Stimulated activated effector memory CD8-positive, alpha-beta T cell treated with anti-CD3 and anti-CD28 coated beads, Interleukin-12 subunit alpha, Interleukin-12 subunit beta, amount 100 ng/mL, for 72 hours (primary cell): ENCODE data around the gene ZNF511.
A peak's percentile ranks its signal among the peaks of the same experiment; 100 is the strongest.
"Not testable (repeated sequence)": the region's sequence is repeated elsewhere in the genome, so short reads cannot be mapped to it uniquely, and the experiment has no call there.

Source experiments
- ATAC-seq: fragments of 150-1000 bp; cut with Tn5 transposase; 2 replicates; pipeline ENCODE4 v1.10.0; 2021
- DNase-seq, 2 donors: peaks; one replicate each; pipeline ENCODE4 v3.0.0; 2021 to 2022; ENCODE audit warnings: low spot score in 2 of 2
- H3K27ac Mint-ChIP-seq: one replicate; pipeline ENCODE4 v1.8.0; 2022; ENCODE audit warnings: mild to moderate bottlenecking, mixed read lengths
- H3K36me3 Mint-ChIP-seq: one replicate; pipeline ENCODE4 v1.8.0; 2022; ENCODE audit warnings: mild to moderate bottlenecking, mixed read lengths
- H3K4me1 Mint-ChIP-seq: one replicate; pipeline ENCODE4 v1.8.0; 2022; ENCODE audit warnings: mixed read lengths
- H3K4me3 Mint-ChIP-seq: one replicate; pipeline ENCODE4 v1.8.0; 2022; ENCODE audit warnings: mild to moderate bottlenecking, mixed read lengths
- H3K9me3 Mint-ChIP-seq: one replicate; pipeline ENCODE4 v1.8.0; 2022; ENCODE audit warnings: mixed read lengths

Gene ZNF511

GRCh38 chr10:133312016-133312768 is 3.5 kb downstream of the ZNF511 start:
- Mint-ChIP-seq H3K4me1 (peaks cover 22% of the 10 kb centered on the region), H3K9me3 (no peaks in the 10 kb centered on the region), H3K27ac (peak overlapping the region; percentile 45), H3K4me3 (no peak overlapping the region), H3K36me3 (peaks cover 52% of the 10 kb centered on the region)
- DNase-seq (no peak), ATAC-seq (no peak)

GRCh38 chr10:133312769-133313145 is 4.0 kb downstream of the ZNF511 start:
- Mint-ChIP-seq H3K4me1 (peaks cover 16% of the 10 kb centered on the region), H3K36me3 (peaks cover 48% of the 10 kb centered on the region), H3K4me3 (no peak overlapping the region), H3K27ac (no peak overlapping the region), H3K9me3 (no peaks in the 10 kb centered on the region)
- no peak for DNase-seq
- ATAC-seq: no peak

- no peak for ATAC-seq
- Mint-ChIP-seq H3K4me1 (peaks cover 12% of the 10 kb centered on the region), H3K4me3 (no peak overlapping the region), H3K9me3 (no peaks in the 10 kb centered on the region), H3K27ac (no peak overlapping the region), H3K36me3 (peaks cover 43% of the 10 kb centered on the region)
- DNase-seq: no peak
Observed at GRCh38 chr10:133313192-133313591, 4.5 kb downstream of the ZNF511 start.

GRCh38 chr10:133314911-133315310 is 6.2 kb downstream of the ZNF511 start:
- ATAC-seq (no peak), DNase-seq (no peak)
- no peak overlapping the region for H3K27ac Mint-ChIP-seq
- no peaks in the 10 kb centered on the region for H3K9me3 Mint-ChIP-seq
- peaks cover 20% of the 10 kb centered on the region for H3K4me1 Mint-ChIP-seq
- H3K4me3 Mint-ChIP-seq: no peak overlapping the region
- peaks cover 35% of the 10 kb centered on the region for H3K36me3 Mint-ChIP-seq

GRCh38 chr10:133315847-133316246 is 7.1 kb downstream of the ZNF511 start:
- H3K9me3 Mint-ChIP-seq: no peaks in the 10 kb centered on the region
- H3K4me3 Mint-ChIP-seq: no peak overlapping the region
- H3K27ac Mint-ChIP-seq: no peak overlapping the region
- peaks cover 30% of the 10 kb centered on the region for H3K36me3 Mint-ChIP-seq
- ATAC-seq: no peak
- peaks cover 20% of the 10 kb centered on the region for H3K4me1 Mint-ChIP-seq
- DNase-seq: no peak

GRCh38 chr10:133316266-133316665 is 7.6 kb downstream of the ZNF511 start:
- Mint-ChIP-seq H3K27ac (no peak overlapping the region), H3K4me3 (no peak overlapping the region), H3K36me3 (peaks cover 26% of the 10 kb centered on the region), H3K9me3 (no peaks in the 10 kb centered on the region), H3K4me1 (peaks cover 20% of the 10 kb centered on the region)
- no peak for ATAC-seq
- DNase-seq: no peak

- peaks cover 20% of the 10 kb centered on the region for H3K4me1 Mint-ChIP-seq
Observed at GRCh38 chr10:133316732-133317131, 8.0 kb downstream of the ZNF511 start.

GRCh38 chr10:133318494-133319127 is 9.9 kb downstream of the ZNF511 start:
- H3K9me3 Mint-ChIP-seq: no peaks in the 10 kb centered on the region
- no peak overlapping the region for H3K27ac Mint-ChIP-seq
- H3K4me1 Mint-ChIP-seq: peaks cover 20% of the 10 kb centered on the region
- peak; percentile 97 for ATAC-seq
- H3K4me3 Mint-ChIP-seq: peak overlapping the region; percentile 39
- peaks cover 8% of the 10 kb centered on the region for H3K36me3 Mint-ChIP-seq
- peak; percentile 73 to 89 for DNase-seq

More at GRCh38 chr10:133316732-133317131, 8.0 kb downstream of the ZNF511 start:
- Mint-ChIP-seq H3K27ac (no peak overlapping the region), H3K9me3 (no peaks in the 10 kb centered on the region), H3K4me3 (no peak overlapping the region), H3K36me3 (peaks cover 21% of the 10 kb centered on the region)
- DNase-seq: no peak
- ATAC-seq: no peak

GRCh38 chr10:133320852-133321422 is 12.2 kb downstream of the ZNF511 start:
- H3K36me3 Mint-ChIP-seq, H3K4me3 Mint-ChIP-seq, ATAC-seq, H3K27ac Mint-ChIP-seq, DNase-seq, H3K9me3 Mint-ChIP-seq: not testable (repeated sequence)
- H3K4me1 Mint-ChIP-seq: peaks cover 19% of the 10 kb centered on the region

- ATAC-seq, H3K36me3 Mint-ChIP-seq, H3K9me3 Mint-ChIP-seq, DNase-seq, H3K4me3 Mint-ChIP-seq, H3K27ac Mint-ChIP-seq: not testable (repeated sequence)
- peaks cover 19% of the 10 kb centered on the region for H3K4me1 Mint-ChIP-seq
Observed at GRCh38 chr10:133322064-133322709, 13.5 kb downstream of the ZNF511 start.

- ATAC-seq (peak; percentile 72), DNase-seq (no peak)
- Mint-ChIP-seq H3K27ac (no peak overlapping the region), H3K36me3 (no peaks in the 10 kb centered on the region), H3K9me3 (no peaks in the 10 kb centered on the region), H3K4me3 (peak overlapping the region; percentile 66), H3K4me1 (peaks cover 12% of the 10 kb centered on the region)
Observed at GRCh38 chr10:133324198-133324792, 15.6 kb downstream of the ZNF511 start.

GRCh38 chr10:133324857-133325260 is 16.1 kb downstream of the ZNF511 start:
- Mint-ChIP-seq H3K9me3 (no peaks in the 10 kb centered on the region), H3K4me3 (peak overlapping the region; percentile 66), H3K36me3 (no peaks in the 10 kb centered on the region), H3K4me1 (peaks cover 11% of the 10 kb centered on the region), H3K27ac (no peak overlapping the region)
- DNase-seq (no peak), ATAC-seq (no peak)

GRCh38 chr10:133325440-133326222 is 16.9 kb downstream of the ZNF511 start:
- Mint-ChIP-seq H3K36me3 (no peaks in the 10 kb centered on the region), H3K9me3 (no peaks in the 10 kb centered on the region), H3K4me1 (peaks cover 13% of the 10 kb centered on the region), H3K27ac (no peak overlapping the region), H3K4me3 (peak overlapping the region; percentile 66)
- no peak for DNase-seq
- ATAC-seq: no peak

GRCh38 chr10:133326223-133326551 is 17.5 kb downstream of the ZNF511 start:
- Mint-ChIP-seq H3K27ac (no peak overlapping the region), H3K9me3 (no peaks in the 10 kb centered on the region), H3K36me3 (no peaks in the 10 kb centered on the region), H3K4me1 (peaks cover 13% of the 10 kb centered on the region), H3K4me3 (peak overlapping the region; percentile 66)
- DNase-seq: no peak
- no peak for ATAC-seq
